HG03280 (cell line): ENCODE measurements around the gene PAK4.

ENCODE experiments used
- ATAC-seq: cut with Tn5 transposase; IDR thresholded peaks from one replicate; pipeline ENCODE4 v1.9.1; 2021; ENCODE audit warnings: mild to moderate bottlenecking, moderate library complexity; ENCODE audit not compliant: unreplicated experiment

PAK4 gene

DNA sequence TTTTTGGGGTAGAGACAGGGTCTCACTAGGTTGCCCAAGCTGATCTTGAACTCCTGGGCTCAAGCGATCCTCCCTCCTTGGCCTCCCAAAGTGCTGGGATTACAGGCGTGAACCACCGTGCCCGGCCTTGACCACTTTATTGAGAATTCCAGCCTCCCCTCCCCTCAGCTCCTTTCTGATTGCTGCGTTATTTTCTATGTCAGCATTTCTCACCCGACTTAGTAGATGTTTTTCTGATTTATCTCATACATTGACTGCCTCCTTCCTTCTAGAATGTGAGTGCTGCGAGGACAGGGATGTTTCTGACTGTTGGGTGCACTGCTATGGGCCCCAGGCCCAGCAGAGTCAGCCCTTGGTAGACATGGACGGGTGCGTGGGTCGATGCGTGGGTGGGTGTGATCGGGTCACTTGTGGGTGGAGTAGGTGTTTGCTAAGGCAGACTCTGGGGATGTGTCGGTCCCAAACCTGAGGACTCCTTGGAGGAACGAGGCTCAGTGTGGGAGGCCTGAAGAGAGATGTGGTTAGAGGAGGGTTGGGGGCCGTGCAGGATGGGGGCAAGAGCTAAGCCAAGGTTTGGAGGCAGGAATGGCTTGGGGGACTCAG lies 37.0 kb downstream of the PAK4 start:
- no peak for ATAC-seq

DNA sequence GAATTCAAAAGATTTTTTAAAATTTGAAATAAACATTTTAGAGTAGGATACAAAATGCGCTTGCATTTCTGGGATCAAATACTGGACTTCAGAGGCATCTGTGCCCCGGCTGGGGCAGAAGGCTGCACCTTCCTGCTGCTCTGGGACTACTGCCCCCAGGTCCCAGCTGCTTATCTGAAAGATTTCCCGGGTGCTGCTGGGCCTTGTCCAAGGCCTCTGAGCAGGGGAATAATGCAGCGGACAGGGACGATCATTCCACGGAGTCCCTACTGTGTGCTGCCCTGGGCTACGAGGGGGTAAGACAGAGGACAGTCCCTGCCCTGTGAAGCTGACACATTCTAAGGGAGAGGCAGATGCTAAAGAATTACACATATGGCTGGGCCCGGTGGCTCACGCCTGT lies 38.0 kb downstream of the PAK4 start:
- ATAC-seq = no peak

DNA sequence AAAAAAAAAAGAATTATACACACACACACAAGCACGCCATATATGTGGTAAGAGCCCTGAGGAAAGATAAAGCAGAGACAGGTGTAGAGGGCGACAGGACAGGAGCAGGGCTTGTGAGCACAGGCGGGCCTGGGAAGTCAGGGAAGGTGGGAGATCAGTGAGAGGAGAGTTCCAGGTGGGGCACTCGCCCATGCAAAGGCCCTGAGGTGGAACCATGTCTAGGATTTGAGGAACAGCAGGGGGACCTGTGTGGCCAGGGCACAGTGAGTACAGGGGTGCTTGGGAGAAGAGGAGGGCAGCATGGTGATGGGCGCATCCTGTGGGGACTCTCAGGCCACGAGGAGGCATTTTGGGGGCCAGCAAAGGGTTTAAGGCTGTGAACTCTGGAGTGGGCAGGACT lies 38.7 kb downstream of the PAK4 start:
- ATAC-seq = no peak

DNA sequence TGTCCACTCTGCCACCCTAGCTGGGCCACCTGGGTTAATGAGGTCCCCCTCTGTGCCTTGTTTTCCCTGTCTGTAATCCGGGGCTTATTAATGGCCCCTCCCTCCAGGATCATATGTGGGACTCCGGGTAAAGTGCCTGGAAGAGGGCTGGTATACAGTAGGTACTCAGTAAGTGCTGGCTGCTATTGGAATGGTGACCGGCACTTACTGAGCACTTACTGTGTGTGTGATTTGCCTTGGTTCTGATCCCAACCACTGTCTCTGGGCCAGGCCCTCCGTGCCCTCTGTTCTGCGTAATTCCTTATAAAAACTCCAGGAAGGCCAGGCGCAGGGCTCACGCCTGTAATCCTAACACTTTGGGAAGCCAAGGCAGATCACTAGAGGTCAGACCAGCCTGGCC lies 40.3 kb downstream of the PAK4 start:
- ATAC-seq = no peak

DNA sequence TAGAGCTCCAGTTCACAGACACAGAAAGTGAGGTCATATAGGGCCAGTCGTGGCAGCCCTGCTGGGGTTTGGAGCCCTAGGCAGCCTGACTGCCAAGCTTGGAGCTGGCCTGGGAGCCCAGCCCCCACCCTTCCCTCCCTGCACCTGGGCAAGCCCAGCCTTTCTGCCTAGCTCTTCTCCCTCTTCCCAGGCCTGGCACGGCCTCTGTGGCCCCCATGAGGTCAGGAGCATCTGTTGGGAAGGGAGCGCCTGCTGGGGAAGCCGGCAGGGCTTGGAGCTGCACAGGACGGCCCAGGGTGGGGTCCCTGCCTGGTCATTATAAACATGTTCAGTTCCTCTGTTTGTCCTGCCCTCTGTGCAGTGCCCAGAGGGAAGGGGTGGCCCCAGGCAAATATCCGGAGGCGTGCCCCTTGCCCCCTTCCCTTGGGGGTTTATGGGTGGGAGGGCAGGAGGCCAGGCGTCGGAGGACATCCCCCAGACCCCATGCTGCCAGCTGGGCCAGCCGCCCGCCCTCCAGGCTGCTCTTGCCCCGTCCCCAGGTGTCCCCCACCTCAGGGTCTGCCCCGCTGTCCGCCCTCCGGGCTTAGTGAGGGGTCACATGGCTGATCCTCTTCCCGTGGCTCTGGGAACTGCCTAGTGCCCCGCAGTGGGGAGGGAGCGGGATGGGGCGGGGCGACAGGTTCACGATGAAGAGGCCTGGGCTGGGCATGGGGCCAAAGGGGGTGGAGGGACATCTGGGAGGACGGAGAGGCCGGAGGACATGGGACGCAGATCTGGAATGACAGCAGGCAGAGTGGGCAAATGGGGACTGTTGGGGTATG lies 41.2 kb downstream of the PAK4 start:
- ATAC-seq = no peak

DNA sequence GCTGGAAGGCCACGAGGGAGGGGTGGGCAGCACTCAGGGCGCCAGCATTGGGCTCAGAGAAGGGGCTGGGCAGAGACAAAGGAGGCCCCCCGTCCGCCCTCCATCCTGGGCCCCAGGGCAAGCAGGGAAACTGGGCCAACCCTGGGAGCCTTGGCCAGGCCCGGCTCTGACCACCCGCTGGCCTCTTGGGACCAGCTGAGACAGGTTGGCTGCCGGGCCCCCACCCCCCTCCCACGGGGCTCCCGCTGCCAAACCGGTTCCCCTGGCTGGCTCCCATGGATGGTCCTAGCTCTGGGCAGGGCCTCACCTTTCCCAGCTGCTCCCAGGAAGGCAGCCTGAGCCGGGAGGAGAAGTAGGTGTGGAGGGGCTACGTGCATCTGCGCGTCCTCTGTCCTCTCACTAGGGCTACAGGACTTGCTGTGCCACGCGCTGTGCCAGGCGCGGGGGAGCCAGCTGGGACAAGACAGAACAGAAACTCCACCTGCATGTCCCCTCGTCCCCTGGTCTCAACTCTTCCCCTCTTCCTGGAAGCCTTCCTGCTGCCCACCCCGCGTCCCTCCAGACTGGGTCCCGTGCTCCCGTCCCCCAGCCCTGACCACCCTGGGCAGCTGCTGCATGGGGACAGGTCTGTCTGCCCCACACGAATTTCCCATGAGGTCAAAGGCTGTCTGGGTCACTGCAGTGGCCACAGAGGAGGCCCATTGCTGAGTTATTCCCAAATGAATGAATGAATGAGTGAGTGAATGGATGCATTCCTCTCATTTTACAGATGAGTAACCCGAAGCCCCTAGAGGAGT lies 42.1 kb downstream of the PAK4 start:
- ATAC-seq = no peak

DNA sequence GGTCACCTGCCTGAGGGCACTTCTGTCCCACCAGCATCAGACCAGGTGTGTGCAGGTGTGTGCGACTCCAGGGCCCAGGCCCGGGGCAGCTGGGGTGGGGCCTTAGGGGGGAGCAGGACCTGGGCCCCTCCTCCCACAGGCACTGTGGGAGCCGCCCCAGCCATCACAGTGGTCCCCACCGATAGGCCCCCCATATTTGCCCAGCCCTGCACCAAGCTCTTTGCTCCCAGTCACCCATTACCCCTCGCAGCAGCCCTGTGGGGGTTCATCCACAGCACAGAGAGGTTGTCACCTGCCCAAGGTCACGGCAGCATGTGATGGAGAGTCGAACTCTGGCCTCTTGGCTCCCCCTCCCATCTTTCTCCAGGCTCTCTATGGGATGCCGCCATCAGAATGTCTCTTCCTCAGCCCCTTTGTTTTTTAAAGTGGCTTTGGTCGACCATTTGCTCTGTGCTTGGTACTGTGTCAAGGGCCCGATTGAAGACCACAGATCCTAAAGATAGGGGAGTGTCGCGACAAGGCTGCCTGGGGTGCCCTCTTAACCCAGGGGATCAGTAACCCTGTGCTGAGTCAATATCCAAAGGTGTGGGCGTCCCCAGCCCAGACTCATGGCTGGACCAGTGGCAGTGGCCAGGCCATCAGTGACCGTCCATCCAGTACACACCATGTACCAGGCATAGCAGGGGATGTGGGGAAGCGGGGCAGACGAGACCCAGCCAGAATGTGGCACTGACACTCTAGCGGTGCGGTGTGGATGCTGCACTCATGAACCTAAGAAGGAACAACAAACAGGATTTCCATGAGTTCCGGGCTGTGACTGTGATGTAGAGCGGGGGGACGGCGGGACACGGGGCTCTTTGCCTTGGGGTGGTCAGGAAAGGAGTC lies 42.9 kb downstream of the PAK4 start:
- ATAC-seq = no peak

DNA sequence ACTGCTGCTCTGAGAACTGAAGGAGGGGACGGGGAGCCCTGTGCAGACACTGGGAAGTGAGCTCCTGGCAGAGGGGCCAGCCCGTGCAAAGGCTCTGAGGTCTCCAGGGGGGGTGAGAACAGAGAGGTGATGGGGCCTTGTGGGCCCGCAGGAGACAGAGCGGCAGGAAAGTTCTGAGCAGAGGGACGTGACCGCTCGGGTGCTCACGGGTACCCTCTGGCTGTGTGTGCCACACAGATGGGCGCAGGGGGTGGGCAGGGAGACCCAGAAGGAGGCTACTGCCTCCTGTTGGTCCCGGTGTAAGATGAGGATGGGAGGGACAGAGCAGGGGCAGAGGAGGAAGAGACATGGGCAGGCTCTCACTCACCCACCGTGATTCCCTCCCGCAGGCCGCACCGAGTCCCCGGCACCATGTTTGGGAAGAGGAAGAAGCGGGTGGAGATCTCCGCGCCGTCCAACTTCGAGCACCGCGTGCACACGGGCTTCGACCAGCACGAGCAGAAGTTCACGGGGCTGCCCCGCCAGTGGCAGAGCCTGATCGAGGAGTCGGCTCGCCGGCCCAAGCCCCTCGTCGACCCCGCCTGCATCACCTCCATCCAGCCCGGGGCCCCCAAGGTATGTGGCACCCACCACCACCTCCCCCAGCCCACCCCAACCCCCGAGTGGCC lies 43.7 kb downstream of the PAK4 start:
- no peak for ATAC-seq

DNA sequence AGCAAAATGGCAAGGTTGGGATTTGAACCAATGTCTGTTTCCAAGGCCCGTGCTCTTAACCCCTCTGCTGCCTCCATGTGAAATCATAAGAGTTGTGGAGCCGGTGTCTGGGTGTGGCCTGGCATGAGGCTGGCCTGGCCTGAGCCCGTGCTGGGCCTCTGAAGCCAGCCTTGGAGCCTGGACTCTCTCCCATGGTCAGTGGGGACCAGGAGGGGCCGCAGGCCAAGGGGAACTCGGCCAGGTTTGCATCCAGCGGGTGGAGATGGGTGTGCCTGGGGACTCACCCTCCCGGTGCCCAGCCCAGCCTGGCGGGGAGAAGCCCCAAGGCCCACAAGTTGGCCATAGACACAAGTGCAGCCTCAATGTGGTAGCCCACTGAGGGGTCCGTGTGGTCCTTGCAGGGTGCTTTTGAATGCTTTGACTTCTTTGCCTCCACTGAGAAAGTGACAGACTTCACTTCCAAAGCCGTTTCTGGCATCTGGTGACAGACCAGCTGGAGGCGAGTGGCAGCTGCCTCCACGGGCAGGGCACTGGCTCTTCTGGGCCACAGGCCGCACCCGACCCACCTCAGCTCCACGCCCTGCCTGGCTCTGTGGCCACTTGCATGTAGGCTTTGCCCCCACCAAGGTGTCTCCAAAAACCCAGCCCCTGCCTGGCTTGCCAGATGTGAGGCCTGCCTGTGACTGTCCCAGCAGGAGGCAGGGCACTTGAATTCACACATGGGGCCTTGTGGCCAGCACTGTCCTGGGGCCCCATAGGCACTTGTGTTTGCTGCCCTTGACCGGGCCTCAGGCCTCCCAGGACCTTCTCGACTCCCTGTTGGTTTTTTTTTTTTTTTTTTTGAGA lies 45.0 kb downstream of the PAK4 start:
- no peak for ATAC-seq

DNA sequence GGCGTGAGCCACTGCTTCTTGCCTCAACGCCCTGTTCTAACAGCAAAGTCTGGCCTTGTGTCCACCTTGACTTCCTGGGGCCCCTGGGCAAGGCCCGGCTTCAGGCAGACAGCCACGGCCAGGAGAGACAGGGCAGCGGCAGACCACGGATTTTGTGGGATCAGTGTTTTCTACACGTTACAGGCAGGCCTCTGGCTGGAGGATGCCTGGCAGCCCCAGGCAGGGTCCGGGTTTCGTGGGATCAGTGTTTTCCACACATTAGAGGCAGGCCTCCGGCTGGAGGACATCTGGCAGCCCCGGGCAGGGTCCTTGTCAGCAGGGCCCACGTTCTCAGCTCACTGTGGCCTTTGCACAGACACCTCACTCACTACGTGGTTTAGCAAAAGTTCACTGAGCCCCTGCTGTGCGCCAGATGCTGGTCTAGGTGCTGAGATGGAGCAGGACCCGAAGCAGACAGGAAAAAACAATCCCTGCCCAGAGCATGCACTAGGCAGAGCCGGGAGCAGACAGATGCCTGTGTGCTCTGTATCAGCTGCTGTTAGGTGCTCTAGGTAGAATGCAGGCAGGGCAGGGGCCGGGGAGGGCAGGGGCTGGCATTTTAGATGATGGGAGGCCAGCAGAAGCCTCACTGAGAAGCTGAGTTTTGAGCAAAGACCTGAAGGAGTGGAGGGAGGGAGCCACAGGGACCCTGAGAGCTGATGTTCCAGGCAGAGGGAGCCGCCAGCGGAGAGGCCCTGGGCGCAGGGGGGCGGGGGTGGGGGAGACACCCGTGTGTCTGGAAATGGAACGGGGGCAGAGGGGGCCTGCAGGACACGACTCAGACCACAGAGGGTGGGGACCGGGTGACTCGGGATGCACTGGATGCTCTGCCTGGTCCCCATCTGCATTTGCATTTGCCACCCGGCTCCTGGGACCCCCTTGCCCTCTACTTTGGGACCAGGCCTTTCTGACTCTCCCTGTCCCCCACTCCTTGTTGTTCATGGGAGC lies 46.2 kb downstream of the PAK4 start:
- no peak for ATAC-seq

DNA sequence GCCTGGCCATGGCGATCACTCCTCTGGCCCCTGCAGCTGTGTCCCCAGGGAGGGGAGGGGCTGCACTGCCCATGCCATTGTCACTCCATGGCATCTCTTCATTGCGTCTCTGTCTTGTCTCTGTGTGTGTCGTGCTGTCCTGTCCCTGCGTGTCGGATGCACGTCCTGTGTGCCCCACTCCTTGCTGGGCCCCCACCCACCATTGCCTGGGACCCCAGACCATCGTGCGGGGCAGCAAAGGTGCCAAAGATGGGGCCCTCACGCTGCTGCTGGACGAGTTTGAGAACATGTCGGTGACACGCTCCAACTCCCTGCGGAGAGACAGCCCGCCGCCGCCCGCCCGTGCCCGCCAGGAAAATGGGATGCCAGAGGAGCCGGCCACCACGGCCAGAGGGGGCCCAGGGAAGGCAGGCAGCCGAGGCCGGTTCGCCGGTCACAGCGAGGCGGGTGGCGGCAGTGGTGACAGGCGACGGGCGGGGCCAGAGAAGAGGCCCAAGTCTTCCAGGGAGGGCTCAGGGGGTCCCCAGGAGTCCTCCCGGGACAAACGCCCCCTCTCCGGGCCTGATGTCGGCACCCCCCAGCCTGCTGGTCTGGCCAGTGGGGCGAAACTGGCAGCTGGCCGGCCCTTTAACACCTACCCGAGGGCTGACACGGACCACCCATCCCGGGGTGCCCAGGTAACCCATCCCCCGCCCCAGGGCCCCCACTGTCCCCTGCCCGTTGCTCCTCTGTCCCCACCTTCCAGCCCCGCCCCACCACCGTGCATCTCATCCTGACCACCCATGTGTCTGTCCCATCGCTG lies 47.3 kb downstream of the PAK4 start:
- no peak for ATAC-seq

DNA sequence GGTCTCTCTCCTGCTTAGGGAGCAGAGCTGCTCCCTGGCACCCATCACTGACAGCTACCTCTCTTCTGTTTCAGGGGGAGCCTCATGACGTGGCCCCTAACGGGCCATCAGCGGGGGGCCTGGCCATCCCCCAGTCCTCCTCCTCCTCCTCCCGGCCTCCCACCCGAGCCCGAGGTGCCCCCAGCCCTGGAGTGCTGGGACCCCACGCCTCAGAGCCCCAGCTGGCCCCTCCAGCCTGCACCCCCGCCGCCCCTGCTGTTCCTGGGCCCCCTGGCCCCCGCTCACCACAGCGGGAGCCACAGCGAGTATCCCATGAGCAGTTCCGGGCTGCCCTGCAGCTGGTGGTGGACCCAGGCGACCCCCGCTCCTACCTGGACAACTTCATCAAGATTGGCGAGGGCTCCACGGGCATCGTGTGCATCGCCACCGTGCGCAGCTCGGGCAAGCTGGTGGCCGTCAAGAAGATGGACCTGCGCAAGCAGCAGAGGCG lies 48.0 kb downstream of the PAK4 start:
- no peak for ATAC-seq

DNA sequence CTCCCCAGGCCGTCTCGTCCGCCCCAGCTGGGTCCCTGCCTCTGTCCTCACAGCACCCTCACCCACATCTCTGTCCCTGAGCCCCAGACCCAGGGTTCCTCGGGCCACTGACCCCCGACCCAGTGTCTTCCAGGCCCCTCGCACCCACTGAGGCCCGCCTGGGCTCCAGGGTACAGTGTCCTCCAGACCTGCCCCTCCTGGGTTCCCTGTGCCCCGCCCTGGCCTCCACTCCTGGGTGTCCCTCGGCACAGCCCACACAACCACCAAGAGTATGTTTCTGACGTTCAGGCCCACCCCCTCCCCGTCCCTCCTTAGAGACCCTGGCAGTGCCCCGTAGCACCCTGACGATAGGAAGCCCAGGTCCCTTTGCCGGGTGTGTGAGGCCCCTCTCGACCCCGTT lies 48.6 kb downstream of the PAK4 start:
- no peak for ATAC-seq

DNA sequence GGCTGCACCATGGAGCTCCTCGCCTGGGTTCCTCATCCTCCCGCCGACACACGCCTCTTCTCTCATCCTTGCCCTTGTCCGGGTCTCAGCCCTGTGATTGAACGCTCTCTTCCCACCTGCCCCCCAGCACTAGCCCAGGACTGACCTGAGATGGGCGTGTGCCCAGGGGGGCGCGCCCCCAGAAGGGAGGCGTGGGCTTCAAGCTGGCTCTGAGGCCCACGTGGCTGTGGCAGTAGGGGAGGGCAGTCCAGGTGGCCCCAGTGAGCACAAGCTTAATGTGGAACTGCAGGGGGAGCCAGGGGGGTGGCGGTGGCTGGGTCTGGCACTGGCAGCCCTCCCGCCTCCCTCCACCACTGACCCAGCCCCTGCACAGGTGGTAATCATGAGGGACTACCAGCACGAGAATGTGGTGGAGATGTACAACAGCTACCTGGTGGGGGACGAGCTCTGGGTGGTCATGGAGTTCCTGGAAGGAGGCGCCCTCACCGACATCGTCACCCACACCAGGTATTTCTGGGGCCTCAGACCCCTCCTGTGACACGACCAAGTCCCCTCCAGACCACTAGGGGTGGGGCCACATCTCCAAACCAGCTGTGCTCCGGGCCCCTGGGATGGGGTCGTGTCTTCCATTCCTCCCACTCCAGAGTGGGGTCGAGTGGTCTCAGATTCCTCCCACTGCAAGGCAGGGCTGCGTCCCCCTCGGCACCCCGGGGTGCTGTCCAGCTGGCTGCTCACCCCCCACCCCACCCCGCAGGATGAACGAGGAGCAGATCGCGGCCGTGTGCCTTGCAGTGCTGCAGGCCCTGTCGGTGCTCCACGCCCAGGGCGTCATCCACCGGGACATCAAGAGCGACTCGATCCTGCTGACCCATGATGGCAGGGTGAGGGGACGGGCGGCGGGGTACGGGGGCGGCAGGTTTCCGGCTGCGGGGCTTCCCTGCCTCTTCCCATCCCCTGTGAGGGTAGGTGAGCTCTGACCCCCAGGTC lies 49.3 kb downstream of the PAK4 start:
- ATAC-seq = no peak

DNA sequence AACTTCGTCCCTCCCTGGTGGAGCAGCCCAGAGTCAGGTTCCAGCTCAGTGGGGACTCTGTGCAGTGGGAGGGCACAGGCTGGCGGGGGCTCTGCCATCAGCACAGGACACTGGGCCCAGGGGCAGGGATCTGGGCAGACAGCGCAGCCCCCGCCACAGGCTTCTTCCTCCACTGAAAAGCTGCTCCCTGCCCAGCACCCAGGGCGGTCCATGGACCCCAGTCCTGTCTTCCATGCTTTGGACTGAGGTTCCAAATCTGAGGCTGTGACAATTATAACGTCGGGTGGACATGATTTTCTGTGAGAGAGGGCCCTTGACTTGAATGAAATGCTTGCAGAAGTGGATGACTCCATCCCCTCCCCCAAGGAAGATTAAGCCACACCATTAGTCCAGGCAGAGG lies 50.0 kb downstream of the PAK4 start:
- ATAC-seq = no peak

DNA sequence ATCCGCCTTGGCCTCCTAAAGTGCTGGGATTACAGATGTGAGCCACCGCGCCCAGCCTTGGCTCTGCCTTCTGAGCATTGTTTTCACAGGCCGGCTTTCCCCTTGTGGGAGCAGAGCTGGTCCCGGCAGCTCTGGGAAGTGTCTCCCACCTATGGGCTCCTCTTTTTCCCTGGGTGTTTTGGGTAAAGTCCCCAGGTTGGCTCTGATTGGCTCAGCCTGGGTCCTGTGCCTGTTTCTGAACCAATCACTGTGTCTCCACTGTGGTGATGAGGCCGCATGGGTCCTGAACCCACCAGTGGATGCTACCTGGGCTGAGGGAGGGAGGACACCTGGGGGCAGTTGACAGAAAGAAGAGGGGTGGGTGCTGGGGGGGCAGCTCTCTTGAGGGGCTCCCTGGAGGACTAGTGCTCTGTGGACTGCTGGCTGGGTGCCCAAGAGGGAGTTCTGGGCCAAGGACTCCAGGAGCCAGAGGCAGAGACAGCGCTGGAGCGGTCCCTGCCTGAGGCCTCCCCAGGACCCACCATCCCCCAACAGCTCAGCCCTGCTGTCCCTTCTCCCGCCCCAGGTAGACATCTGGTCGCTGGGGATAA lies 51.6 kb downstream of the PAK4 start:
- no peak for ATAC-seq
